Stomach smooth muscle (tissue), 2 donors: ENCODE results near the gene MPV17L2.

Experiments
- H3K27ac ChIP-seq: one replicate; pipeline ENCODE4 v1.7.0; 2013; ENCODE audit warnings: mild to moderate bottlenecking, low read length, inconsistent platforms
- H3K27me3 ChIP-seq, 2 donors: one replicate each; pipeline ENCODE4 v1.7.0; 2013; ENCODE audit warnings: low read length in 2 of 2; ENCODE audit not compliant: insufficient read depth in 2 of 2, control insufficient read depth in 1 of 2
- H3K36me3 ChIP-seq, 2 donors: one replicate each; pipeline ENCODE4 v1.7.0; 2013; ENCODE audit warnings: low read length in 2 of 2; ENCODE audit not compliant: control insufficient read depth in 2 of 2, insufficient read depth in 2 of 2
- H3K4me1 ChIP-seq: one replicate; pipeline ENCODE4 v1.7.0; 2013; ENCODE audit warnings: low read length; ENCODE audit not compliant: control insufficient read depth, insufficient read depth
- H3K4me3 ChIP-seq, 2 donors: one replicate each; pipeline ENCODE4 v1.7.0; 2013; ENCODE audit warnings: low read length in 2 of 2
- H3K9ac ChIP-seq, 2 donors: one replicate each; pipeline ENCODE4 v1.7.0; 2013; ENCODE audit warnings: low read length in 2 of 2, mild to moderate bottlenecking in 1 of 2
- H3K9me3 ChIP-seq, 2 donors: one replicate each; pipeline ENCODE4 v1.7.0; 2013; ENCODE audit warnings: low read length in 2 of 2; ENCODE audit not compliant: control insufficient read depth in 2 of 2
- donor health status: healthy.
- donor health status: Pancreatic carcinoma.

MPV17L2 gene

GRCh38 chr19:18192673-18193387 lies at the start of gene MPV17L2:
TSS of gene MPV17L2 (plus strand) at chr19:18193218. CDS start at chr19:18193282, 64 bp downstream.
- H3K4me1 ChIP-seq: peaks cover 27% of the 10 kb centered on the region
- H3K9me3 ChIP-seq: no peaks in the 10 kb centered on the region
- peak within 1 kb of the TSS; percentile 89 to 90 for H3K9ac ChIP-seq
- H3K36me3 ChIP-seq: peaks cover 3 to 13% of the 10 kb centered on the region in 2 donors
- H3K27me3 ChIP-seq: no peaks in the 10 kb centered on the region
- peak within 1 kb of the TSS; percentile 97 for H3K27ac ChIP-seq
- peak within 1 kb of the TSS; percentile 81 to 83 for H3K4me3 ChIP-seq

GRCh38 chr19:18143902-18144301 lies 49.1 kb upstream of the MPV17L2 start:
- H3K9me3 ChIP-seq: no peaks in the 10 kb centered on the region
- no peaks in the 10 kb centered on the region for H3K4me1 ChIP-seq
- peaks cover 4 to 7% of the 10 kb centered on the region in 2 donors for H3K36me3 ChIP-seq
- no peak overlapping the region for H3K9ac ChIP-seq
- H3K4me3 ChIP-seq: no peak overlapping the region
- H3K27me3 ChIP-seq: no peaks in the 10 kb centered on the region
- H3K27ac ChIP-seq: no peak overlapping the region

- H3K4me1 ChIP-seq: no peaks in the 10 kb centered on the region
- H3K27ac ChIP-seq: no peak overlapping the region
- H3K9me3 ChIP-seq: no peaks in the 10 kb centered on the region
- H3K4me3 ChIP-seq: no peak overlapping the region
- H3K27me3 ChIP-seq: no peaks in the 10 kb centered on the region
- H3K9ac ChIP-seq: no peak overlapping the region
- H3K36me3 ChIP-seq: peaks cover 4 to 7% of the 10 kb centered on the region in 2 donors
Measured at GRCh38 chr19:18144361-18144760, 48.7 kb upstream of the MPV17L2 start.

- no peaks in the 10 kb centered on the region for H3K4me1 ChIP-seq
- peaks cover 4 to 7% of the 10 kb centered on the region in 2 donors for H3K36me3 ChIP-seq
- H3K9me3 ChIP-seq: no peaks in the 10 kb centered on the region
- H3K27me3 ChIP-seq: no peaks in the 10 kb centered on the region
- no peak overlapping the region for H3K4me3 ChIP-seq
- no peak overlapping the region for H3K9ac ChIP-seq
- H3K27ac ChIP-seq: no peak overlapping the region
Measured at GRCh38 chr19:18144906-18145305, 48.1 kb upstream of the MPV17L2 start.

GRCh38 chr19:18145391-18145999 lies 47.5 kb upstream of the MPV17L2 start:
- Histone ChIP-seq H3K36me3 (peaks cover 4 to 5% of the 10 kb centered on the region in 2 donors), H3K27ac (no peak overlapping the region), H3K27me3 (no peaks in the 10 kb centered on the region), H3K4me3 (no peak overlapping the region), H3K9ac (no peak overlapping the region), H3K4me1 (no peaks in the 10 kb centered on the region), H3K9me3 (no peaks in the 10 kb centered on the region)

- no peaks in the 10 kb centered on the region for H3K27me3 ChIP-seq
- peaks cover 2 to 4% of the 10 kb centered on the region in 2 donors for H3K36me3 ChIP-seq
- H3K9ac ChIP-seq: no peak overlapping the region
- H3K4me1 ChIP-seq: peaks cover 11% of the 10 kb centered on the region
- H3K4me3 ChIP-seq: no peak overlapping the region
- no peaks in the 10 kb centered on the region for H3K9me3 ChIP-seq
- H3K27ac ChIP-seq: no peak overlapping the region
Measured at GRCh38 chr19:18147396-18147795, 45.6 kb upstream of the MPV17L2 start.

GRCh38 chr19:18149596-18149975 lies 43.4 kb upstream of the MPV17L2 start:
- peaks cover 0 to 4% of the 10 kb centered on the region in 2 donors for H3K36me3 ChIP-seq
- no peaks in the 10 kb centered on the region for H3K27me3 ChIP-seq
- no peak overlapping the region for H3K4me3 ChIP-seq
- H3K9me3 ChIP-seq: no peaks in the 10 kb centered on the region
- H3K9ac ChIP-seq: no peak overlapping the region
- no peak overlapping the region for H3K27ac ChIP-seq
- H3K4me1 ChIP-seq: peaks cover 23% of the 10 kb centered on the region

GRCh38 chr19:18150776-18151624 lies 42.0 kb upstream of the MPV17L2 start:
- peak overlapping the region in 1 of 2 donors; percentile 88 for H3K4me3 ChIP-seq
- H3K27ac ChIP-seq: no peak overlapping the region
- no peaks in the 10 kb centered on the region for H3K27me3 ChIP-seq
- no peaks in the 10 kb centered on the region for H3K36me3 ChIP-seq
- no peaks in the 10 kb centered on the region for H3K9me3 ChIP-seq
- H3K4me1 ChIP-seq: peaks cover 32% of the 10 kb centered on the region
- peak overlapping the region in 1 of 2 donors; percentile 98 for H3K9ac ChIP-seq

- Histone ChIP-seq H3K27ac (peak overlapping the region; percentile 94), H3K9me3 (no peaks in the 10 kb centered on the region), H3K4me1 (peaks cover 46% of the 10 kb centered on the region), H3K27me3 (no peaks in the 10 kb centered on the region), H3K4me3 (peak overlapping the region; percentile 88), H3K36me3 (no peaks in the 10 kb centered on the region), H3K9ac (peak overlapping the region; percentile 96 to 98)
Measured at GRCh38 chr19:18152442-18152816, 40.6 kb upstream of the MPV17L2 start.

- Histone ChIP-seq H3K4me1 (peaks cover 52% of the 10 kb centered on the region), H3K4me3 (peak within 1 kb of the TSS; percentile 88), H3K36me3 (no peaks in the 10 kb centered on the region), H3K27me3 (no peaks in the 10 kb centered on the region), H3K9me3 (no peaks in the 10 kb centered on the region), H3K27ac (peak within 1 kb of the TSS; percentile 94), H3K9ac (peak within 1 kb of the TSS; percentile 96 to 98)
Measured at GRCh38 chr19:18152817-18153555, 40.0 kb upstream of the MPV17L2 start, which contains the start of gene PIK3R2. TSS of gene PIK3R2 (plus strand) at chr19:18153163. CDS start at chr19:18155880, 2,717 bp downstream.
